HUES64 (cell line): ENCODE data around the gene USP25.

Experiments
- H3K27ac ChIP-seq: 2 replicates; pipeline ENCODE4 v1.7.0; 2013; ENCODE audit warnings: low read depth, low read length, inconsistent platforms
- H3K27me3 ChIP-seq: 2 replicates; pipeline ENCODE4 v1.6.1; 2013; ENCODE audit warnings: mild to moderate bottlenecking, low read length; ENCODE audit not compliant: insufficient read depth
- H3K36me3 ChIP-seq: 2 replicates; pipeline ENCODE4 v1.6.1; 2013; ENCODE audit warnings: mild to moderate bottlenecking, low read length; ENCODE audit not compliant: insufficient read depth
- H3K4me1 ChIP-seq: 2 replicates; pipeline ENCODE4 v1.6.1; 2013; ENCODE audit warnings: mild to moderate bottlenecking, low read length, moderate library complexity; ENCODE audit not compliant: insufficient read depth
- H3K4me3 ChIP-seq: 2 replicates; pipeline ENCODE4 v1.5.1; 2013; ENCODE audit warnings: mild to moderate bottlenecking, low read length, moderate library complexity
- H3K9ac ChIP-seq: 2 replicates; pipeline ENCODE4 v1.6.1; 2013; ENCODE audit warnings: mild to moderate bottlenecking, low read depth, low read length
- H3K9me3 ChIP-seq: 2 replicates; pipeline ENCODE4 v1.6.1; 2013; ENCODE audit warnings: low read depth, low read length; ENCODE audit not compliant: insufficient read depth
- WGBS: fragments of 150-250, 120-280 bp; methylation state at CpG from one replicate; pipeline ENCODE4 v1.1.7; 2013; ENCODE audit warnings: missing lambda C conversion rate; 5-methylcytosine and 5-hydroxymethylcytosine counted together

The USP25 gene

GRCh38 chr21:15815285-15815684, 85.5 kb downstream of the USP25 start:
- 93% methylated on average over 3 of the region's 3 CpGs for WGBS
- H3K4me3 ChIP-seq = no peak overlapping the region
- H3K9ac ChIP-seq = no peak overlapping the region
- H3K27me3 ChIP-seq = no peaks in the 10 kb centered on the region
- peaks cover 5% of the 10 kb centered on the region; the same call in 1 of the 2 replicates for H3K4me1 ChIP-seq
- H3K27ac ChIP-seq = no peak overlapping the region
- H3K36me3 ChIP-seq = peaks cover 84% of the 10 kb centered on the region
- H3K9me3 ChIP-seq = peaks cover 22% of the 10 kb centered on the region; the same call in 1 of the 2 replicates

DNA sequence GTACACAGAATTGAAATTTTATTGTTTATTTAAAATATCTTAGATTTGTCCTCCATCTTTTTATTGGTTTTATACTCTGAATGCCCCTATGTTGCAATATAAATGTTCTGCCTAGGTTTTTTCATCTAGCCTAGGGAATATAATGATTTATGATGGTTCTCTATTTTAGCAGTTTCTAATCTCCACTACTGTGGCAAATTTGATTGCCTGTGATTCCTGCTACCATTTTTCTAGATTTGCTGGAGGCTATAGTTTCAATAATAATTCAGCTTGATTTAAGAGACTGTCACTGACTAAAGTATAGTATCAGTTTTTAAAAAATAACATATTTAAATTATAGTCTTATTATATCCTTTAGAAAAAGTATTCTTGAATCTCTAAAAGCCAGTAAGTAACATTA, 90.5 kb downstream of the USP25 start:
- H3K36me3 ChIP-seq = peaks cover 51% of the 10 kb centered on the region
- no peak overlapping the region for H3K9ac ChIP-seq
- H3K4me1 ChIP-seq = peaks cover 5% of the 10 kb centered on the region; the same call in 1 of the 2 replicates
- no peak overlapping the region for H3K4me3 ChIP-seq
- peaks cover 2% of the 10 kb centered on the region; the same call in 1 of the 2 replicates for H3K9me3 ChIP-seq
- no peak overlapping the region for H3K27ac ChIP-seq
- H3K27me3 ChIP-seq = no peaks in the 10 kb centered on the region

- Histone ChIP-seq H3K27me3 (no peaks in the 10 kb centered on the region), H3K4me3 (no peak overlapping the region), H3K9me3 (no peaks in the 10 kb centered on the region), H3K9ac (no peak overlapping the region), H3K4me1 (peaks cover 5% of the 10 kb centered on the region; the same call in 1 of the 2 replicates), H3K36me3 (peaks cover 50% of the 10 kb centered on the region), H3K27ac (no peak overlapping the region)
- 100% methylated on average over 2 of the region's 3 CpGs for WGBS
Measured at GRCh38 chr21:15820852-15821379, 91.1 kb downstream of the USP25 start.

DNA sequence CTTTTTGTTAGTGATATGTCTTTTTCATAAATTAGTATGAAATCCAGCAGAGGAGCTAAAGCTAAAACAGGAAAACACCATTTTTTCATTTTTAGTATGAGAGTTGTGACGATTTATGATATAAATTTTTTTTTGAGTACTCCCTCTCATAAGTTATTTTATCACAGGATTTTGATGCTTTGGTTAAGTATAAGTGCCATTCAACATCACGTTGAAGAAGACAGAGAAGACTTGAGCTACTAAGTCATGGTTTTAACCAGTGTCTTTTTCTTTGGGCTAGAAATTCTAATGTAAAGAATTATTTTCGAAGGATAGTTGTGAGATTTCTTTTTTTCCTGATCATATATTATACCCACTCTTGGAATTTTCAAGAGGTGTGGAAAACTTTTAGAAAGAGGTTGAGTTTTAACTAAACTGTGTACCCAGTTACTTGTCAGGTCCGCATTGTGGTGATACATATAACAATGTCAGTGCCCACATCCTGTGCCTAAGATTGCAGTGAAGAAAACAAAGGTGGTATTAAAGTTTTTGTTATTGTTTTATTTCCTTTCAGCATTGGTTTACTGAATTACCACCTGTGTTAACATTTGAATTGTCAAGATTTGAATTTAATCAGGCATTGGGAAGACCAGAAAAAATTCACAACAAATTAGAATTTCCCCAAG, 93.8 kb downstream of the USP25 start:
- H3K27me3 ChIP-seq = no peaks in the 10 kb centered on the region
- WGBS = 98% methylated on average over 2 of the region's 4 CpGs
- no peak overlapping the region for H3K4me3 ChIP-seq
- H3K9ac ChIP-seq = no peak overlapping the region
- H3K36me3 ChIP-seq = peaks cover 47% of the 10 kb centered on the region
- H3K4me1 ChIP-seq = no peaks in the 10 kb centered on the region
- H3K27ac ChIP-seq = no peak overlapping the region
- no peaks in the 10 kb centered on the region for H3K9me3 ChIP-seq

GRCh38 chr21:15825700-15826099, 95.9 kb downstream of the USP25 start:
- H3K4me1 ChIP-seq = no peaks in the 10 kb centered on the region
- no peaks in the 10 kb centered on the region for H3K27me3 ChIP-seq
- 90% methylated on average over 2 of the region's 2 CpGs for WGBS
- H3K4me3 ChIP-seq = no peak overlapping the region
- no peak overlapping the region for H3K9ac ChIP-seq
- H3K27ac ChIP-seq = no peak overlapping the region
- no peaks in the 10 kb centered on the region for H3K9me3 ChIP-seq
- peaks cover 48% of the 10 kb centered on the region for H3K36me3 ChIP-seq

DNA sequence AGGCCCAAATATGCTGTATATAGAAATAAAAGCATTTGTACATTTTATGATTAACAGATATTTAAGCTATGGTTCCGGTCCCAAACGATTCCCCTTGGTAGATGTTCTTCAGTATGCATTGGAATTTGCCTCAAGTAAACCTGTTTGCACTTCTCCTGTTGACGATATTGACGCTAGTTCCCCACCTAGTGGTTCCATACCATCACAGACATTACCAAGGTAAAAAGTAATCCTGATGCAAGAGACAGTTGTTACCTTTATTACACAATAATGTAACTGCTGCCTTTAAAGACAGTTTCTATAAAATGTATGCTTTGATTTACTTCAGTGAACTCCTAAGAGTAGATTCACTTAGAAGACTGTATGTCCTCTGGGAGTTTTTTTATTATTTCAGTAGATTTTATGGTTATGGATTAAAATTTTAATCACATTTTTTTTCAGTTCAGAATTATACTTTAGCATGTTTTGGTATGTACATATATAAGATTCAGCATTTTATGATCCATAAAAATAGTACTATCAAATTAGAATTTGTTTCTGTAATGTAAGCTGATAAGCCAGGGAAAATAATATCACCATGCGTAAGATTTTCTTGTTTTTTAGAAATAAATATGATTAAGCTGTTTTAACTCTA, 96.5 kb downstream of the USP25 start:
- 54% methylated on average over 4 of the region's 5 CpGs for WGBS
- no peak overlapping the region for H3K27ac ChIP-seq
- H3K27me3 ChIP-seq = no peaks in the 10 kb centered on the region
- H3K36me3 ChIP-seq = peaks cover 54% of the 10 kb centered on the region
- no peak overlapping the region for H3K9ac ChIP-seq
- H3K4me1 ChIP-seq = no peaks in the 10 kb centered on the region
- no peak overlapping the region for H3K4me3 ChIP-seq
- no peaks in the 10 kb centered on the region for H3K9me3 ChIP-seq

- 94% methylated on average over 6 of the region's 8 CpGs for WGBS
- Histone ChIP-seq H3K9me3 (no peaks in the 10 kb centered on the region), H3K9ac (no peak overlapping the region), H3K4me3 (no peak overlapping the region), H3K27ac (no peak overlapping the region), H3K36me3 (peaks cover 58% of the 10 kb centered on the region), H3K27me3 (no peaks in the 10 kb centered on the region), H3K4me1 (no peaks in the 10 kb centered on the region)
Measured at GRCh38 chr21:15826908-15827601, 97.3 kb downstream of the USP25 start.

GRCh38 chr21:15831497-15831896, 101.7 kb downstream of the USP25 start:
- Histone ChIP-seq H3K27ac (no peak overlapping the region), H3K9me3 (no peaks in the 10 kb centered on the region), H3K4me3 (no peak overlapping the region), H3K9ac (no peak overlapping the region), H3K4me1 (no peaks in the 10 kb centered on the region), H3K27me3 (no peaks in the 10 kb centered on the region), H3K36me3 (peaks cover 85% of the 10 kb centered on the region)
- 95% methylated on average over 4 of the region's 4 CpGs for WGBS

DNA sequence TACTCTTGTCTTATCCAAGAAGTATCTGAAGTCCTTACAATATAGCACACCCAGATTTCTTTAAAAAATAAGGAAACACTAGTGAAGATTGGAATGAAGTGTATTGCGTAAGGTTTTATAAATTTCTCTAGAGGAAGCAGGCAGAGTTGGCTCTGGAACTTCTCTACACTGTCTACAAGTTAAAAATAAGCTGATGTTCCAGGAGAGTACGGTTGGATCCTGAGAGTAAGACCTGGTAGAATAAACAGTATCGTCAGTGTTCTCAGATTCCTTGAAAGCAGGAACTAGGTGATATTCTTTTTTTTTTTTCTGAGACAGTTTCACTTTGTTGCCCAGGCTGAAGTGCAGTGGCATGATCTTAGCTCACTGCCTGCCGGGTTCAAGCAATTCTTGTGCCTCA, 107.9 kb downstream of the USP25 start:
- H3K27me3 ChIP-seq = no peaks in the 10 kb centered on the region
- H3K9ac ChIP-seq = no peak overlapping the region
- peaks cover 69% of the 10 kb centered on the region for H3K36me3 ChIP-seq
- no peaks in the 10 kb centered on the region for H3K4me1 ChIP-seq
- no peak overlapping the region for H3K27ac ChIP-seq
- no peak overlapping the region for H3K4me3 ChIP-seq
- no peaks in the 10 kb centered on the region for H3K9me3 ChIP-seq
- 94% methylated on average over 4 of the region's 4 CpGs for WGBS

- Histone ChIP-seq H3K36me3 (peaks cover 67% of the 10 kb centered on the region), H3K27ac (no peak overlapping the region), H3K4me1 (no peaks in the 10 kb centered on the region), H3K27me3 (no peaks in the 10 kb centered on the region), H3K9me3 (no peaks in the 10 kb centered on the region), H3K9ac (no peak overlapping the region), H3K4me3 (no peak overlapping the region)
- 92% methylated on average over 2 of the region's 2 CpGs for WGBS
Measured at GRCh38 chr21:15839026-15839425, 109.2 kb downstream of the USP25 start.

GRCh38 chr21:15839601-15840000, 109.8 kb downstream of the USP25 start:
- no peak overlapping the region for H3K9ac ChIP-seq
- 100% methylated on average over 1 of the region's 2 CpGs for WGBS
- no peak overlapping the region for H3K27ac ChIP-seq
- no peaks in the 10 kb centered on the region for H3K9me3 ChIP-seq
- peaks cover 63% of the 10 kb centered on the region for H3K36me3 ChIP-seq
- no peaks in the 10 kb centered on the region for H3K27me3 ChIP-seq
- H3K4me1 ChIP-seq = no peaks in the 10 kb centered on the region
- no peak overlapping the region for H3K4me3 ChIP-seq
